HG03342 (cell line): ENCODE data around the gene NETO1.

Source experiments
- ATAC-seq: cut with Tn5 transposase; IDR thresholded peaks from one replicate; pipeline ENCODE4 v1.9.1; 2021; ENCODE audit warnings: mild to moderate bottlenecking, moderate library complexity; ENCODE audit not compliant: unreplicated experiment

NETO1 gene, protein sequence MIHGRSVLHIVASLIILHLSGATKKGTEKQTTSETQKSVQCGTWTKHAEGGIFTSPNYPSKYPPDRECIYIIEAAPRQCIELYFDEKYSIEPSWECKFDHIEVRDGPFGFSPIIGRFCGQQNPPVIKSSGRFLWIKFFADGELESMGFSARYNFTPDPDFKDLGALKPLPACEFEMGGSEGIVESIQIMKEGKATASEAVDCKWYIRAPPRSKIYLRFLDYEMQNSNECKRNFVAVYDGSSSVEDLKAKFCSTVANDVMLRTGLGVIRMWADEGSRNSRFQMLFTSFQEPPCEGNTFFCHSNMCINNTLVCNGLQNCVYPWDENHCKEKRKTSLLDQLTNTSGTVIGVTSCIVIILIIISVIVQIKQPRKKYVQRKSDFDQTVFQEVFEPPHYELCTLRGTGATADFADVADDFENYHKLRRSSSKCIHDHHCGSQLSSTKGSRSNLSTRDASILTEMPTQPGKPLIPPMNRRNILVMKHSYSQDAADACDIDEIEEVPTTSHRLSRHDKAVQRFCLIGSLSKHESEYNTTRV

DNA sequence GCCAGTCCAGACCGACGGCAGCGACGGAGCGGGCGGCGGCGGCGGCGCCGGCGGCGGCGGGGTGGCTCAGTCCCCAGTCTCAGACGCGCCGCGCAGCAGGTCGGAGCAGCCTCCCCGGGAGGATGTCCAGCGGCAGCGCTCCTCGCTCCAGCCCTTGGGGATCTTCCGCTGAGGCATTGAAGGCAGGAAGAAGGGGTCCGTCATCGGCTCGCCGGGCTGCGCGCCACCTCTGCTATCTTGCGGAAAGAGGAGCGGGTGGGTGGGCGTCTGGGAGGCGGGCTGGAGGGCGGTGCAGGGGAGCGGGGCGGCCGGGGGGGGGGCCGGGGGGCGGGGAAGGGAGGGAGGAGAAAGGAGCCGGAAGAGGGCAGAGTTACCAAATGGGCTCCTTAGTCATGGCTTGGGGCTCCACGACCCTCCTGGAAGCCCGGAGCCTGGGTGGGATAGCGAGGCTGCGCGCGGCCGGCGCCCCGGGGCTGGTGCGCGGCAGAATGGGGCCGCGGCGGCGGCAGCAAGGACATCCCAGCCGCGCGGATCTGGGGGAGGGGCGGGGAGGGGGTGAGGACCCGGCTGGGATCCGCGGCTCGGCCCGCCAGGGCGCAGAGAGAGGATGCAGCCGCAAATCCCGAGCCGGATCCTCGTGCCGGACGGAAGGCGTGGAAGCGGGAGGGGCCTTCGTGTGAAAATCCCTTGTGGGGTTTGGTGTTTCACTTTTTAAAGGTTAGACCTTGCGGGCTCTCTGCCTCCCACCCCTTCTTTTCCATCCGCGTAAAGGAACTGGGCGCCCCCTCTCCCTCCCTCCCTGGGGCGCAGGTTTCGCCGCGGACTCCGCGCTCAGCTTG lies at the start of gene NETO1:
Gene NETO1 (minus strand): TSS at position 242 of the 839 bp plus-strand sequence. CDS start 696 bp downstream, outside the sequence.
- ATAC-seq, result no peak

DNA sequence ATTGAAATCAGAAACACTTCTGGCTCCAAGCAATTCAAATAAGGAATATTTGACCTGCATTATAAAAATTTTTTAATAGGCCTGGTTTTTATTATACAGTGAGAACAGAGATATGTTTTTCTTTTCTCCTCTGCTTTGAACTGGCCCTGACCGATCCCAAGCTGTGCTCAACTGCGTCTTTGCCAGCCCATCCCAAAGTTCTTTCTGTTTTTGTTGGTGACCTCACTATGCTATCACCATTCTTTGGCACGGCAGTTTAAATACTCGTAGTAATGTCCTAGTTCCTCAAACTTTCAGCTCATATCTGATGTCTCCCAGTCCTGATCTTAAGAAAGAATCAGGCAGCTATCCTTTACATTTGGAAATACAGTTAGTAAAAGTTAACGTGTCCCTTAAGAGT lies 42.3 kb upstream of the NETO1 start:
- no peak for ATAC-seq

DNA sequence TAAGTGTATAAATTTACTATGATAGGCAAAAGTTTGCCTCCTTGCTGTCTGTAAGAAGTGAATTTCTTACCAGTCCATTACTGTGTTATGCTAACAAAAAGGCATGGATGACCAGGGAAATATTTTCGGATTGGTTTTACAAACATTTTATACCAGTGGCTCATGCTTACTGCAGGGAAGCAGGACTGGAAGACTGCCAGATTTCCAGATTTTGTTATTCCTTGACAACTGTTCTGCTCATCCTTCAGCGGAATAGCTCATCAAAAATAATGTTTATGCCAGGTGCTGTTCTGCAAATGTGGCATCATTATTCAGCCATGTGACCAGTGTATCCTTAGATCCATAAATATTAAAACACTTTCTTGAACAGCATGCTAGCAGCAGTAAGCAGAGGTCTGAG lies 40.4 kb upstream of the NETO1 start:
- no peak for ATAC-seq

DNA sequence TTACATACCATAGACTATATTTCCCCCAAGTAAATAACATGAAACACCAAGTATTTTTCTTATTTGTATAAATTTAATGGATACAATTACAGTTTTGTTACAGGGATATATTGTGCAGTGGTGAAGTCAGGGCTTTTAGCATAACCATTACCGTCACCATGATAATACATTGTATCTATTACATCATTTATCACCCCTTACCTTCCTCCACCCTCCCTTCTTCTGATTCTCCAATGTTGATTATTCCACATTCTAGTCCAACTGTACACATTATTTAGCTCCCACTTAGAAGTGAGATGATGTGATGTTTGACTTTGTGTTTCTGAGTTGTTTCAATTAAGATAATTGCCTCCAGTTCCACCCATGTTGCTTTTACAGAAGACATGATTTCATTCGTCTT lies 35.2 kb upstream of the NETO1 start:
- no peak for ATAC-seq

DNA sequence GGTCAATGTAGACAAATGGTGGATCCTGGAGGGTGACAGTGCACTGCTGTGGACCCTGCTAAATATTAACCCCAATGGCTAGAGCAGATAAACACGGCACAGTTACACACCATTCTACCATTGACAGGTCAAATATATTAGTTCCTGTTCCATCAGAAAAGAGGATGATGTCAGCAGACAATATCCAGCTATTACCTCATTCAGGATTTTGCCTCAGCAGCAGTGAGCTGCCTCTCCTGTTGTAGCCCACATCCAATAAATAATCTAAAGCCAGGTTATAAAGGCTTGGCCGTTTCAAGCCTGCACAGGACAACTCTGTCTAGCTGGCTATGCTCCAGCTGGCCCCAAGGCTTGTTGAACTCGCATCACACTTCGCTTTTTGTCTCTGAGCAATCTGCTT lies 31.6 kb upstream of the NETO1 start:
- no peak for ATAC-seq

DNA sequence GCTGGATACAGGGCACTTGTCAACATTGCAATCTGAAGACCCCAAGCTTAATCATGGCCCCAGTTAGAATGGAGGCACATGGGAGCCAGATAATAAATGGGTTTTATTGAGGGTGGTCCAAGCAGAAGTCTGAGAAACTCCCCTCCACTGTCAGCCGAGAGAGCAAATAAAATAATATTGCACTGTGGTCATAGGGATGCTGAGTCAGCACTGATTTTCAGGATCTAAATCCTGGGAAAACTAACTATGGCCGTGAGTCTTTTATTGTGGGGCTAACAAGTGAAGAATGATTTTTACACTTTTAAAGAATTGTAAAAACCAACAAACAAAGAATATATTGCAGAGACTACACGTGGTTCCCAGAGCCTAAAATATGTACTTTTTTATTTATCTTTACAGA lies 31.1 kb upstream of the NETO1 start:
- no peak for ATAC-seq

DNA sequence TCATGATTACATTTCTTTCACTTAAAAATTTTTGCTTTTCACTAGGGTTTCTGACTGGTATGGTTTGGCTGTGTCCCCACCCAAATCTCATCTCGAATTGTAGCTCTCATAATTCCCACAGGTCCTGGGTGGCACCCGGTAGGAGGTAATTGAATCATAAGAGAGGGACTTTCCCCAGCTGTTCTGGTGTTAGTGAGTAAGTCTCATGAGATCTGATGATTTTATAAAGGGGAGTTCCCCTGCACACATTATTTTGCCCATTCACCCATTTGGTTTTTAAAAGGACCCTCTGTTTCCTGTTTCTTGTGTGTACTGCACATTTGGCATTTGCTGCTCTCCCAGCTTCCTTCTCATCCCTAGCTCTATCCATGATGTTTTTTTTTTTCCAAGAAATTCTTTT lies 27.8 kb upstream of the NETO1 start:
- ATAC-seq, result no peak

DNA sequence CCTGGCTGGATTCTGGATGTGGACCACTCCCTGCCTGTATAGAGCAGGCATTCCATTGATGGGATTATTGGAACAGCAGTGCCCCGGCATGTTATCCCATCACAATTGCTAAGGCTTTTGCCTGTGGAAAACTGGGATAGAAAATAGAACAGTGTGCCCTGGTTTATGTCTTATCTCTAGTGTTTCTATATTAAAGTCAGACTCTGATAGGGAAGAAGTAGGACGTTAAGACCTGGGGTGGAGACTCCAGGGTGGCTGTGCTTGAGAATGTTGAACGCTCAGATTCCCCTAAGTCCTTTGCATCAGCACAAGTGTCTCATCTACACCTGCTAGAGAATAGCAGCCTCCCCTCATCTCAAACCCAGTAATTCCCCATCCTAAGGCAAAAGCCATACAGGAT lies 10.8 kb upstream of the NETO1 start:
- no peak for ATAC-seq

DNA sequence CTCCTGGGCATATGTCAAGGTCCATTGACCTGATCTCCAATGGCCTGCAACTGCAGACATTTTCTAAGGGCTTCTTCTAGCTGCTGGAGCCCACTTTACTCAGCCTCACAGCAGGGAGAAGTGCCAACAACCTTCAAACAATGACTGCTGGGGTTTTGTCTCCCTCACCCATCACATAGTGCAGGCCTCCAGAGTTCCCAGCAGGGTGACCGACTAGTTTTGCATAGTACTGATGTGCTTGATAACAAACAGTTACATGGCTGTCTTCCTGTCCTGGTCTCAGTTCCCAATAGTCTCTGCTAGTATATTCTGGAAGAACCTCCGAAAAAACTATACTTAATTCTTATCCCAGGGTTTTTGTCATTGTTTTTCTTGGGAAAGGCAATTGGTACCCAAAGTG lies 10.4 kb upstream of the NETO1 start:
- ATAC-seq, result no peak

DNA sequence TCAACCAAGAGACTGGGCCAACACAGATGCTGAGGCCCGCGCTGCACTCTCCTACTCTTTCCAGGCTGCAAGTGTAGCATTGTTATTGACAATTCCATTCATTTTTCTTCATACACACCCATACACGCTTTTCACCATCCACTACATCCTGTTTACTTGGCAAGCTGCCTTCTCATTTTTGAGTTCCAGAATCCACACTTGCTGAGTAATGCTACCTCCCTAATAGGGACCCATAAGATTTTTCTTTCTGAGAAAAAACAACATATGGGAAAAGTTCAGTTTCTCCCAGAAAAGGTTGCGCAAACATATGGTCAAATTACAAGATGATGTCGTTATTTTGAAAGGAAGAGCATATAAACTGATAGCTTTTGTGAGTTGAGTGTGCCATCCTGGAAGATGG lies 3.3 kb upstream of the NETO1 start:
- ATAC-seq, result no peak

DNA sequence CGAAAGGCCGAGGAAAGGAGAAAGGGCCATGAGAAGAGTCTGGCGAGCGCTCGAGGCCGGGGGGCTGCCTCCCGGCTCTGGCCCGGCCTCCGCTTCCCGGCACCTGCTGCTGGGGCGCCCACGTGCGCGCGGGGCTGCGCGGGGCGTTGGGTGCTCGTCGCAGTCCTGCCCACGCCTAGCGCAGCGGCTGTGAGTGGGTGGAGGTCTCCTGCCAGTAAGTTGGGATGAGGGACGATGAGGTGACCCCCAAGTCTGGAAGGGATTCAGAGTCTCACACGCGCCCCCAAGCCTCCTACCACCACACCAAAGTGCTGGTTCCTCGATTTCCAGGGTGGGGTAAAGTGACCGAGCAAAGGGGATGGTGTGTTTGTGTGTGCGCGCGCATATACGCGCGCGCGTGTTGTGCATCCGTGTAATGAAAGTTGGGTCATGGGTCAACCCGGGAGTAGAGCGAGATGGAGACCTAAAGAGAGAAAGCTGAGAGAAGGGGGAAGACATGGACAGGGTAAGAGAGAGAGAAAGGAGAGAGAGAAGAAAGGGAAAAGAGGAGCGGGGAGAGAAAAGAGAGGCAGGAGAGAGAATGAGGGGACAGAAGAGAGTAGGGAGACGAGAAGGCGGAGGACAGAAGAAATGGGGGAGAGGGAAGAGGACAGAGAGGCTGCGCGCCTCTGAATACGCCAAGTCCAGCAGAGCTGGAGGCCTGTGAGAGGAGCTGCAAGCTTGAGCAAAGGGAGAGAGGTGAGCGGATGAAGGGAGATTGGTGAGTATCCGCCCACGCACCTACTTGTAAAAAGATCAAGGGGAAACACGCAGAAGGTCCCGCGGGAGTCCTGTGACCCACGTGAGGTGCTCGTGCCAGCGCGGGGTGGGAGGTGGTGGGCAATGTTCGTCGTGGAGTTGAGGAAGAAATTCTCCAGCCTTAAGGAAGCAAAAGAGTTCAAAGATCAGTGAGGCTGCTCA lies 1.7 kb upstream of the NETO1 start:
- no peak for ATAC-seq

DNA sequence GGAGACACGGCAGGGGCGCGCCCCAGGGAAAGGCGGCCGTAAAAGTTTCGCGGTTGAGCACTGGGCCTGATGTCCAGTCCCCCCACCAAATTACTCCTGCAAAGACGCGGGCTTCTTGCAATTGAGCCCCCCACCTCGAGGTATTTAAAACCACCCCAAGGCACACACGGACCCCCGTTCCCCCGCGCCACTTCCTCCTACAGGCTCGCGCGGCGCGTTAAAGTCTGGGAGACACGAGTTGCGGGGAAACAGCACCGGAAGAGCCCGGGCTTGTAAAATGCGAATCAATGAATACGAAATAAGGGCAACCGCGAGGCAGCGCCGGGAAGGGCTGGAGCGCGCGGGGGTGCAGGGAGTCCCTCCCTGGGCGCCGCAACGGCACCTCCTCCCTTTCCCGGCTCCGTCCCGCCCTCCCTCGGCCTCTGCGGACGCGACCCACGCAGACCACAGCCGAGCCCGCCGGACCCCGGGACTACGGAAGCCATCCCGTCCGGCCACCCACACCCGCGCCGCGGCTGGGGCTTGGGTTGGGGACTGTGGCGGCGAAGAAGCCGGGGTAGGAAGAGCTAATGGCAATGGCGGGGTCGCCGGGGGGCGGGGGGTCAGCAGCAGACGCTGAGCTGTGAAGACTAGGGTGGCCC lies 918 bp upstream of the NETO1 start:
- ATAC-seq, result no peak

DNA sequence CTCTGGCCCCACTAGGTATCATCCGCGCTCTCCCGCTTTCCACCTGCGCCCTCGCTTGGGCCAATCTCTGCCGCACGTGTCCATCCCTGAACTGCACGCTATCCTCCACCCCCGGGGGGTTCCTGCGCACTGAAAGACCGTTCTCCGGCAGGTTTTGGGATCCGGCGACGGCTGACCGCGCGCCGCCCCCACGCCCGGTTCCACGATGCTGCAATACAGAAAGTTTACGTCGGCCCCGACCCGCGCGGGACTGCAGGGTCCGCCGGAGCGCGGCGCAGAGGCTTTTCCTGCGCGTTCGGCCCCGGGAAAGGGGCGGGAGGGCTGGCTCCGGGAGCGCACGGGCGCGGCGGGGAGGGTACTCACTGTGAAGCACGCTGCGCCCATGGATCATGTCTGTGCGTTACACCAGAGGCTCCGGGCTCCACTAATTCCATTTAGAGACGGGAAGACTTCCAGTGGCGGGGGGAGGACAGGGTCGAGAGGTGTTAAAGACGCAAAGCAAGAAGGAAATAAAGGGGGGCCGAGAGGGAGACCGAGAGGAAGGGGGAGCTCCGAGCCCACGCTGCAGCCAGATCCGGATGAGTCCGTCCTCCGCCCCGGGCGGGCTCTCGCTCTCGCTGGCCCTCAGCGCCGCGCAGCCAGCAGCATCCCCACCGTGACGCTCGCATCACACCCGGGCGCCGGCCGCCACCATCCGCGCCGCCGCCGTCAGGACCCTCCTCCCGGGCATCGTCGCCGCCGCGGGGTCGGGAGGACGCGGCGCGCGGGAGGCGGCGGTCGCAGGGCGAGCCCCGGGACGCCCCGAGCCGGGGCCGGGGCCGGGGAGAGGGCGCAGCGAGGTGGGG lies 664 bp downstream of the NETO1 start:
- no peak for ATAC-seq

DNA sequence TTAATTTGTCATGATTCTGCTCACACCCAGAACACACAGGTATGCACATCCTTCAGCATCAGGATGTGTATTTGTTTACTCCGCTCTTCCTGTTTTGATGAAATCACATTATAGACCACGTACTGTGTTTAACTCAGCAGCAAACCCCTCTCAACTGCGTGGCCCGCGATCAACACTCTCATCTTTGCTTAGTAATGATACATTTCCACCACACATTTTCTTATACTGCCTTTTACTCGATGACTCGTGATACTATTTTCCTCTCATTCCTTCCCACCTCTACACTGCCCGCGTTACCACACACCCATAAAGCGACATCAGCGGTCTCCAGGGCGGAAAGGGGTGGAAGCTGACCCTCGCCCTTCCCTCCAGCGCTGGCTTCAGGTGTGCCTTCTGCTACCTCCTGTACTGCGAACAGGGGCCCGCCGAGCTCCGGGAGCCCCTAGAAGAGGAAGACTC lies 1.3 kb downstream of the NETO1 start:
- no peak for ATAC-seq

DNA sequence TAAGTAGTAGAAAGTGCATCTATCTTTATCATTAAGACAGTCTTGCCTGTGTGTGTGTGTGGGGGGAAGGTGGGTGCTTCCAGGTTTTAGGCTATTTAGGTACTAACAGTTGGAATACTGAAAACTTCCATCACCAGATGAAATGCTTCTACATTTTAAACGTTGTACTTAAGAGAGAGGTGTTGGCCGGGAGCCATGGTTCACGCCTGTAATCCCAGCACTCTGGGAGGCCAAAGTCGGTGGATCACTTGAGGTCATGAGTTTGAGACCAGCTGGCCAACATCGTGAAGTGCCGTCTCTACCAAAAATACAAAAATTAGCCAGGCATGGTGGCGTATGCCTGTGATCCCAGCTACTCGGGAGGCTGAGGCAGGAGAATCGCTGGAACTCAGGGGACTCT lies 4.0 kb downstream of the NETO1 start:
- ATAC-seq, result no peak

DNA sequence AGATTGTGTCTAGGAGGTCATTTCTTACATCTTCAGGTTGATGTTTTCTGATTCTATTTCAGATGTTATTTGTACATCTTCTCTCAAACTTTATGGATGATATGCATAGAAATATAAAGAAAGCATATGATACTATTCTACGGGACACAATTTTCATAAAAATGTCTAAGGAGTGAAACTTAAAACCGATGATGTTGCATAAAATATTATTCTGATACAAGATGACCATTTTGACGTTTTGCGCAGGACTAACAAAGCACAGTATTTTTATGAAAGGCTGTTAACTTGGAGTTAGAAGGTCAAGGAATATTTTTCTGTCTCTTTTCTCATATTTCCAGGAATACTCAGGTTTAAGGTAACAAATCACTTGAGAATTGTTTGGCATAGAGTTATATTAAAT lies 8.7 kb downstream of the NETO1 start:
- no peak for ATAC-seq

DNA sequence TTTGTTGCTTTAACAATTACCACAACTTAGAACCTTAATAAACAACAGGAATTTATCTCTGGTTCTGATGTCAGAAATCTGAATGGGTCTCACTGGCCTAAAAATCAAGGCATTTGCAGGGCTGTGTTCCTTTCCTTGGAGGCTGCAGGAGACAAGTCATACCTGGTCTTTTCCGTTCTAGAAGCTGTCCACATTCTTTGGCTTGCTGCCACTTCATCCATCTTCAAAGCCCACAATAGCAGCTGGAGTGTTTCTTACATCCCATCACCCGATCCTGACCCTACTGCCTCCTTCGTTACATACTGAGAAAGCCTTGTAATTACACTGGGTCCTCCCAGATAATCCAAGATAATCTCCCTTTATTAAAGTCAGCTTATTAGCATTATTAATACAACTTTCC lies 18.1 kb downstream of the NETO1 start:
- ATAC-seq, result no peak

DNA sequence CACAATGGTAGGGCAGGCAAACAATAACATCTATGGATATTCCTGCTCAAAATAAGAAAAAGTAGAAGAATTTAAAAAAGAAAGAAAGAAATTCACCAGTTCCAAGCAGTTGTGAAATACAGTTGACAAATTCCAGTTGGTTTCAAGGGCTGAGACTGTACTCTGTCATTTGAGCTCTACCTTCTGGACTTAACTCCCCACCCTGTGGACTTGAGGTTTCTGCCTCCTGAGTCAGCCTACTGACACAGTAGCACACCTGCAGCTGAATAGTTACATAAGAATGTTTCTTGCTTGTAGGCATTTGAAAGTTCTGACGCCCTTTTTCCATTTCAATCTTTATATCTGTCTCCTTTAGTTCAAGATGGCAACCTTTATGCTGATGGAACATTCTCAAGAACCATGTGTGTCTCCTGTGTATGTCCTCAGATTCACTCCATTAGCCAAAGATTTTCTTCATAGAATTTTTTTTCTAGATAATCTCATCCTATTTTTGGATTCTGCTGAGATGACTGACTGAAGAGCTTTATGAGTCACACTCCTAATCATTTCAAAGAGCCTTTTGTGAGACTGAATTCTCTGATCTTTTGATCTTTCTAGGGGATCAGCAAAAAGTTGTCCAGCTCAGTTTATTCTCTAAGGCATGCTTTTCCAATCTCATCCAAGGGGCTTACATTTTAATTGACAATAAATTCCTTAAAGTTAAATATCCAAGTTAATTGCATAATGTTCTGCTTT lies 19.1 kb downstream of the NETO1 start:
- ATAC-seq, result no peak

DNA sequence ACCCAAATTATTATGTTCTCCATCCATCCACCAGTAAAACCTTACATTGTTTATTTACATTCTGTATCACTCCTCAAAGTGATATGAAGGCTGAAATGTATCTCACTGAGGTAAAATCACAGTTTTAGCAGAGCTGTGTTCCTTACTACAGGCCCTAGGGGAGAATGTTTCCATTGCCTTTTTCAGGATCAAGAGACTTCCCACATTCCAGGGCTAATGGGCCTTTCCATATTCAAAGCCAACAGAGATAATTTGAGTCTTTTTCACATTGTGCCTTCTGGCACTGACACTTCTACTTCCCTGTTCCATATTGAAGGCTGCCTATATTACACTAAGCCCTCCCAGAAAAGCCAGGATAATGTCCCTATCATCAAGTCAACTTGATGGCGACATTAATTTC lies 20.0 kb downstream of the NETO1 start:
- no peak for ATAC-seq
